H1 (cell line): ENCODE measurements around the gene RPL18A. TPM values are rescaled to one million over a fixed set of nuclear protein-coding genes. Genes with fewer than 3 reads are reported as not detected.

Experiments used
- CTCF ChIA-PET: fragments of 300-600 bp; sonication (Branson Sonifier 250); formaldehyde crosslinking; loops from one replicate; lab custom pipeline; 2021; ENCODE audit not compliant: partially characterized antibody; lab: Charles Lee
- POLR2A ChIA-PET: fragments of 300-600 bp; sonication (Branson Sonifier 250); formaldehyde crosslinking; loops from one replicate; lab custom pipeline; 2021; ENCODE audit warnings: inconsistent platforms; ENCODE audit not compliant: partially characterized antibody; lab: Charles Lee
- DNase-seq, 2 experiments: peaks; one replicate each; pipeline versions ENCODE4 v3.0.0 to v3.0.0-alpha.2; 2010 to 2022; ENCODE audit warnings: low spot score in 2 of 2, low read depth in 1 of 2, mixed read lengths in 1 of 2
- FAIRE-seq: peaks from 2 replicates; lab custom pipeline; 2011; peaks lifted over from hg19 to GRCh38; lab: Jason Lieb, UNC
- H2AFZ ChIP-seq: 2 replicates; pipeline ENCODE4 v1.8.1; 2012; ENCODE audit warnings: low read length, inconsistent platforms
- H2AK5ac ChIP-seq: 2 replicates; pipeline ENCODE4 v1.6.1; 2013; ENCODE audit warnings: low read depth, low read length
- H2BK120ac ChIP-seq: replicated peaks from 2 replicates; pipeline ENCODE3; 2013; ENCODE audit warnings: low read depth, low read length, inconsistent platforms
- H2BK12ac ChIP-seq: 2 replicates; pipeline ENCODE4 v1.6.1; 2013; ENCODE audit warnings: low read depth, low read length
- H2BK15ac ChIP-seq: 2 replicates; pipeline ENCODE4 v1.6.1; 2013; ENCODE audit warnings: low read length
- H2BK20ac ChIP-seq: 2 replicates; pipeline ENCODE4 v1.6.1; 2013; ENCODE audit warnings: low read length
- H2BK5ac ChIP-seq: 2 replicates; pipeline ENCODE4 v1.6.1; 2013; ENCODE audit warnings: low read depth, low read length
- H3K14ac ChIP-seq: 2 replicates; pipeline ENCODE4 v1.6.1; 2013; ENCODE audit warnings: inconsistent platforms; ENCODE audit not compliant: insufficient read length
- H3K18ac ChIP-seq: 2 replicates; pipeline ENCODE4 v1.6.1; 2013; ENCODE audit warnings: low read length; ENCODE audit errors: extremely low read depth
- H3K23ac ChIP-seq: 2 replicates; pipeline ENCODE4 v1.6.1; 2013; ENCODE audit warnings: inconsistent platforms; ENCODE audit not compliant: insufficient read length
- H3K23me2 ChIP-seq: 2 replicates; pipeline ENCODE4 v1.6.1; 2013; ENCODE audit warnings: low read depth, low read length
- H3K27ac ChIP-seq: 2 replicates; pipeline ENCODE4 v1.6.1; 2011; ENCODE audit warnings: low read depth, low read length, inconsistent platforms
- H3K27me3 ChIP-seq, 4 experiments: replicated peaks in 1 of 4; 1 replicate in 1 of 4; 2 replicates in 3 of 4; pipeline versions ENCODE4 v1.6.1 to v1.8.1; 2011 to 2013; ENCODE audit warnings: low read length in 3 of 4, mild to moderate bottlenecking in 3 of 4, inconsistent platforms in 2 of 4, mixed read lengths in 2 of 4, moderate library complexity in 1 of 4; ENCODE audit not compliant: control insufficient read depth in 3 of 4, insufficient read depth in 3 of 4; ENCODE audit errors: extremely low read depth in 1 of 4
- H3K36me3 ChIP-seq, 4 experiments: 2 replicates each; pipeline versions ENCODE4 v1.6.1 to v1.8.1; 2011 to 2013; ENCODE audit warnings: mild to moderate bottlenecking in 4 of 4, low read length in 3 of 4, moderate library complexity in 2 of 4, control low read depth in 1 of 4, inconsistent platforms in 1 of 4; ENCODE audit not compliant: insufficient read depth in 4 of 4, control insufficient read depth in 2 of 4
- H3K4ac ChIP-seq: replicated peaks from 2 replicates; pipeline ENCODE3; 2013; ENCODE audit warnings: low read length, low read depth, mixed read lengths, inconsistent platforms; ENCODE audit not compliant: insufficient read length
- H3K4me1 ChIP-seq, 4 experiments: replicated peaks in 1 of 4; 1 replicate in 1 of 4; 2 replicates in 3 of 4; pipeline versions ENCODE4 v1.6.1 to v1.8.1; 2011 to 2013; ENCODE audit warnings: low read length in 3 of 4, inconsistent platforms in 2 of 4, mixed read lengths in 1 of 4; ENCODE audit not compliant: insufficient read depth in 4 of 4, control insufficient read depth in 3 of 4
- H3K4me2 ChIP-seq, 2 experiments: 2 replicates each; pipeline versions ENCODE4 v1.6.1 to v1.8.1; 2011 to 2013; ENCODE audit warnings: low read depth in 2 of 2, low read length in 2 of 2, control low read depth in 1 of 2, inconsistent platforms in 1 of 2, mild to moderate bottlenecking in 1 of 2; ENCODE audit not compliant: insufficient read depth in 1 of 2
- H3K4me3 ChIP-seq, 4 experiments: fragments of 200-600, 300-600 bp in 1 of 4; sonication (generic), shearing (Covaris generic), sonication (Bioruptor Twin) in 1 of 4; 2 replicates each; pipeline versions ENCODE4 v1.5.1 to v1.8.1; 2011 to 2016; ENCODE audit warnings: low read length in 4 of 4, low read depth in 3 of 4, control low read depth in 2 of 4, inconsistent platforms in 2 of 4, mild to moderate bottlenecking in 2 of 4, mixed read lengths in 1 of 4, moderate library complexity in 1 of 4; ENCODE audit not compliant: insufficient read depth in 2 of 4; ENCODE audit errors: extremely low read depth in 1 of 4
- H3K56ac ChIP-seq: replicated peaks from 2 replicates; pipeline ENCODE3; 2013; ENCODE audit warnings: low read depth, mild to moderate bottlenecking, mixed read lengths, low read length, inconsistent platforms; ENCODE audit not compliant: insufficient read length
- H3K79me1 ChIP-seq: 2 replicates; pipeline ENCODE4 v1.6.1; 2013; ENCODE audit warnings: low read depth, low read length, control low read depth
- H3K79me2 ChIP-seq, 2 experiments: 2 replicates each; pipeline versions ENCODE4 v1.6.1 to v1.8.1; 2012 to 2013; ENCODE audit warnings: low read length in 2 of 2, mild to moderate bottlenecking in 2 of 2, inconsistent platforms in 1 of 2; ENCODE audit not compliant: insufficient read depth in 2 of 2, control insufficient read depth in 1 of 2
- H3K9ac ChIP-seq, 4 experiments: replicated peaks in 1 of 4; 1 replicate in 1 of 4; 2 replicates in 3 of 4; pipeline versions ENCODE4 v1.6.1 to v1.8.1; 2011 to 2013; ENCODE audit warnings: low read depth in 3 of 4, low read length in 3 of 4, control low read depth in 2 of 4, mild to moderate bottlenecking in 2 of 4, moderate library complexity in 2 of 4, inconsistent platforms in 1 of 4; ENCODE audit errors: extremely low read depth in 1 of 4
- H3K9me3 ChIP-seq, 2 experiments: 2 replicates each; pipeline versions ENCODE4 v1.6.1 to v1.8.1; 2012 to 2013; ENCODE audit warnings: mild to moderate bottlenecking in 2 of 2, moderate library complexity in 2 of 2, control low read depth in 1 of 2, inconsistent platforms in 1 of 2, low read depth in 1 of 2, low read length in 1 of 2, mixed read lengths in 1 of 2; ENCODE audit not compliant: insufficient read depth in 2 of 2
- H4K20me1 ChIP-seq, 2 experiments: replicated peaks in 1 of 2; 2 replicates each; pipeline versions ENCODE3 to v1.8.1; 2011 to 2013; ENCODE audit warnings: inconsistent platforms in 2 of 2, low read length in 2 of 2, mild to moderate bottlenecking in 1 of 2; ENCODE audit not compliant: insufficient read depth in 2 of 2, control insufficient read depth in 1 of 2
- H4K5ac ChIP-seq: 2 replicates; pipeline ENCODE4 v1.6.1; 2013; ENCODE audit warnings: low read length, low read depth, mixed read lengths, inconsistent platforms; ENCODE audit not compliant: insufficient read length
- H4K8ac ChIP-seq: 2 replicates; pipeline ENCODE4 v1.8.0; 2013; ENCODE audit warnings: mild to moderate bottlenecking, moderate library complexity, low read length, inconsistent platforms; ENCODE audit not compliant: insufficient read depth; ENCODE audit errors: extremely low read depth
- H4K91ac ChIP-seq: replicated peaks from 2 replicates; pipeline ENCODE3; 2013; ENCODE audit warnings: low read length, mixed read lengths, inconsistent platforms; ENCODE audit not compliant: insufficient read length
- BRCA1 ChIP-seq: IDR thresholded peaks from 2 replicates; pipeline ENCODE4 v1.6.1; 2012; ENCODE audit warnings: low read depth, low read length, improper control_type of control experiment
- CBX5 ChIP-seq: fragments of 300-800, 300-1000 bp; sonication (generic); IDR thresholded peaks from 2 replicates; pipeline ENCODE4 v1.7.1; 2016; ENCODE audit warnings: antibody characterized with exemption, low read length, low read depth
- CBX8 ChIP-seq: fragments of 300-800, 300-1000 bp; sonication (generic); IDR thresholded peaks from 2 replicates; pipeline ENCODE4 v1.7.1; 2016; ENCODE audit warnings: low read depth, low read length, borderline replicate concordance
- CTBP2 ChIP-seq: IDR thresholded peaks from 2 replicates; pipeline ENCODE4 v1.7.0; 2011; ENCODE audit warnings: borderline replicate concordance, mild to moderate bottlenecking, moderate library complexity, mixed read lengths, low read length; ENCODE audit not compliant: insufficient read depth, insufficient read length
- EP300 ChIP-seq, 2 experiments: IDR thresholded peaks; 1 replicate in 1 of 2; 2 replicates in 1 of 2; pipeline ENCODE4 v1.6.1; 2011 to 2012; ENCODE audit warnings: low read depth in 2 of 2, low read length in 2 of 2, mild to moderate bottlenecking in 2 of 2, borderline replicate concordance in 1 of 2, inconsistent platforms in 1 of 2, moderate library complexity in 1 of 2
- JUND ChIP-seq: IDR thresholded peaks from 2 replicates; pipeline ENCODE4 v1.6.1; 2011; ENCODE audit warnings: mild to moderate bottlenecking, improper control_type of control experiment, low read length
- KDM4A ChIP-seq: IDR thresholded peaks from one replicate; pipeline ENCODE4 v1.7.1; 2012; ENCODE audit warnings: low read depth, mild to moderate bottlenecking, moderate library complexity, low read length, inconsistent platforms; ENCODE audit not compliant: severe bottlenecking
- NRF1 ChIP-seq: IDR thresholded peaks from 2 replicates; pipeline ENCODE4 v1.6.1; 2011; ENCODE audit warnings: mild to moderate bottlenecking, low read depth, low read length, improper control_type of control experiment
- POLR2AphosphoS5 ChIP-seq: IDR thresholded peaks from 2 replicates; pipeline ENCODE4 v1.6.1; 2011; ENCODE audit warnings: low read depth, low read length
- RAD21 ChIP-seq, 2 experiments: IDR thresholded peaks in 1 of 2; conservative IDR thresholded peaks in 1 of 2; 2 replicates each; pipeline ENCODE4 v1.6.1; 2011; ENCODE audit warnings: low read depth in 2 of 2, low read length in 2 of 2, improper control_type of control experiment in 1 of 2, inconsistent platforms in 1 of 2, mild to moderate bottlenecking in 1 of 2, moderate library complexity in 1 of 2
- SIN3A ChIP-seq, 2 experiments: IDR thresholded peaks in 1 of 2; conservative IDR thresholded peaks in 1 of 2; 2 replicates each; pipeline ENCODE4 v1.6.1; 2011 to 2012; ENCODE audit warnings: low read length in 2 of 2, improper control_type of control experiment in 1 of 2, low read depth in 1 of 2, mild to moderate bottlenecking in 1 of 2
- TEAD4 ChIP-seq: IDR thresholded peaks from 2 replicates; pipeline ENCODE4 v1.6.1; 2012; ENCODE audit warnings: low read depth, low read length, inconsistent platforms, mixed read lengths
- ZNF274 ChIP-seq: IDR thresholded peaks from 2 replicates; pipeline ENCODE4 v1.7.0; 2012; ENCODE audit warnings: low read length, borderline replicate concordance; ENCODE audit errors: extremely low read depth
- WGBS, 2 experiments: shearing (Covaris generic) in 1 of 2; methylation state at CpG; one replicate each; pipeline versions ENCODE4 v1.1.6 to v1.1.7; 2013 to 2015; ENCODE audit warnings: low lambda C conversion rate in 2 of 2, mixed read lengths in 2 of 2, inconsistent platforms in 1 of 2, low coverage in 1 of 2, missing lambda C conversion rate in 1 of 2; ENCODE audit not compliant: insufficient replicate concordance in 2 of 2, insufficient coverage in 1 of 2, insufficient read length in 1 of 2; ENCODE audit errors: extremely low coverage in 1 of 2, missing lambda C conversion rate in 1 of 2; 5-methylcytosine and 5-hydroxymethylcytosine counted together
- polyA plus RNA-seq, 7 experiments: library from polyadenylated mRNA; depleted of rRNA in 3 of 7; stranded (reverse) in 5 of 7; unstranded in 2 of 7; fragments of >200 nt in 5 of 7; fragments of 200-250 nt in 2 of 7; gene quantifications; 1 replicate in 5 of 7; 2 replicates in 1 of 7; 4 replicates in 1 of 7; pipeline versions ENCODE4 v1.2.1 to v1.2.3, GENCODE V29; 2011 to 2013; ENCODE audit warnings: missing spikeins in 2 of 7, mixed read lengths in 2 of 7
- total RNA-seq: library from RNA; stranded (reverse); fragmentation: NEBNext Ultra II Directional; extraction: Animal tissue kit (Norgen Biotek cat#: 25700); gene quantifications from 2 replicates; pipeline ENCODE4 v1.2.1, GENCODE V29; 2021

The RPL18A gene
- total and polyA plus RNA-seq, 2 of the 8 experiments (the other 6 are each of a cell fraction or from before 2014, with no cell fraction given): 2,749 to 3,938 TPM

GRCh38 chr19:17874758-17875135 lies 15.0 kb downstream of the RPL18A start:
- POLR2A ChIA-PET: interaction anchor here (1.1 to 20.2 kb wide), 2 partner anchors 15 to 58 kb away, joined by 7 to 392 read pairs; partner anchors contain the start of genes CCDC124 and RPL18A
- Histone ChIP-seq H3K4me2 (peak overlapping the region; percentile 88 to 93), H3K4me1 (peaks cover 0 to 5% (median under 1%) of the 10 kb centered on the region in 4 experiments; a peak in 2 of 7 replicates), H4K8ac (no peak overlapping the region), H2BK5ac (0 out of 2 replicates have a peak overlapping the region, but pooled peaks have one; percentile 32), H3K4me3 (peak overlapping the region; percentile 27 to 78 (median 60); a peak in 5 of 8 replicates), H3K56ac (no peak overlapping the region), H3K14ac (no peak overlapping the region), H2BK15ac (no peak overlapping the region), H3K18ac (no peak overlapping the region; the same call in none of the 2 replicates), H3K9ac (no peak overlapping the region), H3K23ac (no peak overlapping the region), H3K36me3 (no peaks in the 10 kb centered on the region), H3K79me2 (no peaks in the 10 kb centered on the region), H3K27ac (no peak overlapping the region), H4K91ac (no peak overlapping the region), H3K79me1 (no peaks in the 10 kb centered on the region), H4K20me1 (peaks cover 0 to 1% of the 10 kb centered on the region in 2 experiments), H4K5ac (no peak overlapping the region), H3K4ac (no peak overlapping the region), H3K27me3 (peaks cover 0 to 9% (median 5%) of the 10 kb centered on the region in 4 experiments; a peak in 5 of 7 replicates), H2AK5ac (no peak overlapping the region), H3K23me2 (peaks cover 10% of the 10 kb centered on the region; the same call in 1 of the 2 replicates), H2BK20ac (no peak overlapping the region), H2BK120ac (no peak overlapping the region), H2AFZ (peak overlapping the region; percentile 93), H3K9me3 (no peaks in the 10 kb centered on the region; a peak in 1 of 4 replicates), H2BK12ac (no peak overlapping the region)
- WGBS, 2 experiments: 95% methylated on average over 9 of the region's 9 CpGs; no CpG with 5 or more reads in 1 of the 2 experiments
- DNase-seq: no peak
- CTCF ChIA-PET: interaction anchor here (1.3 to 1.7 kb wide), 2 partner anchors 56 to 58 kb away, joined by 3 to 4 read pairs; partner anchors contain the start of gene CCDC124
- FAIRE-seq: no peak
- TF ChIP-seq JUND (no peak), SIN3A (conservative IDR thresholded peaks at IDR 0.05 in 1 of 2, IDR thresholded peaks at IDR 0.05 in 1 of 2; ENCODE audit: low read depth in 1 of 2, low read length in 2 of 2) (no peak), POLR2AphosphoS5 (no peak), CTBP2 (no peak), CBX5 (no peak), EP300 (IDR thresholded peaks at IDR 0.05; ENCODE audit: borderline replicate concordance in 1 of 2, low read depth in 2 of 2, low read length in 2 of 2) (no peak), NRF1 (no peak), BRCA1 (no peak), RAD21 (IDR thresholded peaks at IDR 0.05 in 1 of 2, conservative IDR thresholded peaks at IDR 0.05 in 1 of 2; ENCODE audit: low read depth in 2 of 2, low read length in 2 of 2) (no peak), TEAD4 (no peak), CBX8 (no peak), KDM4A (no peak), ZNF274 (no peak)
